WTC11 (cell line): ENCODE measurements around the gene MAFB. TPM values are rescaled to one million over a fixed set of nuclear protein-coding genes. Genes with fewer than 3 reads are reported as not detected.

Experiments used
- ATAC-seq: fragments of 200-7000 bp; cut with Tn5 transposase; 2 replicates; pipeline ENCODE4 v1.10.0; 2021; ENCODE audit warnings: mild to moderate bottlenecking, moderate library complexity
- CTCF ChIA-PET: fragments of 300-600 bp; sonication (Branson Sonifier 250); formaldehyde crosslinking; loops from one replicate; lab custom pipeline; 2021; ENCODE audit warnings: antibody characterized with exemption; lab: Charles Lee
- POLR2A ChIA-PET: fragments of 350-600 bp; sonication (Branson Sonifier 250); formaldehyde crosslinking; loops from one replicate; lab custom pipeline; 2021; ENCODE audit warnings: antibody characterized with exemption; lab: Charles Lee
- DNase-seq: peaks from one replicate; pipeline ENCODE4 v3.0.0; 2021; ENCODE audit warnings: low spot score
- H3K27ac Mint-ChIP-seq: 2 replicates; pipeline ENCODE4 v1.8.0; 2021; ENCODE audit warnings: mixed read lengths
- H3K27me3 Mint-ChIP-seq: 2 replicates; pipeline ENCODE4 v1.8.0; 2021; ENCODE audit warnings: low read depth, mild to moderate bottlenecking, moderate library complexity, mixed read lengths
- H3K36me3 Mint-ChIP-seq: 2 replicates; pipeline ENCODE4 v1.8.0; 2021; ENCODE audit warnings: mixed read lengths
- H3K4me1 Mint-ChIP-seq: 2 replicates; pipeline ENCODE4 v1.8.0; 2022; ENCODE audit warnings: mixed read lengths
- H3K4me3 Mint-ChIP-seq: 2 replicates; pipeline ENCODE4 v1.8.0; 2021; ENCODE audit warnings: mild to moderate bottlenecking, moderate library complexity, mixed read lengths
- H3K9me3 Mint-ChIP-seq: 2 replicates; pipeline ENCODE4 v1.8.0; 2021; ENCODE audit warnings: mixed read lengths
- AR ChIP-seq: fragments of 250-450 bp; sonication (Bioruptor Pico); IDR thresholded peaks from 2 replicates; pipeline ENCODE4 v1.9.0; 2021; ENCODE audit warnings: mild to moderate bottlenecking
- ARID4B ChIP-seq: sonication (generic); formaldehyde crosslinking; IDR thresholded peaks from 2 replicates; pipeline ENCODE4 v1.8.0; 2023; ENCODE audit warnings: missing genetic modification reagents, mild to moderate bottlenecking, borderline replicate concordance
- E2F4 ChIP-seq: sonication (generic); formaldehyde crosslinking; IDR thresholded peaks from 2 replicates; pipeline ENCODE4 v1.8.1; 2022; ENCODE audit warnings: low read depth, mild to moderate bottlenecking, moderate library complexity, missing genetic modification reagents, borderline replicate concordance
- ETV6 ChIP-seq: sonication (generic); formaldehyde crosslinking; IDR thresholded peaks from 2 replicates; pipeline ENCODE4 v1.8.1; 2022; ENCODE audit warnings: mild to moderate bottlenecking, missing genetic modification reagents
- GRHL2 ChIP-seq: fragments of 250-450 bp; sonication (Bioruptor Pico); IDR thresholded peaks from 2 replicates; pipeline ENCODE4 v1.8.0; 2022; ENCODE audit warnings: mild to moderate bottlenecking, moderate library complexity; ENCODE audit not compliant: insufficient replicate concordance, severe bottlenecking
- NFE2L1 ChIP-seq: sonication (generic); formaldehyde crosslinking; IDR thresholded peaks from 2 replicates; pipeline ENCODE4 v1.8.1; 2023; ENCODE audit warnings: missing genetic modification reagents
- NFYB ChIP-seq: sonication (generic); formaldehyde crosslinking; conservative IDR thresholded peaks from 2 replicates; pipeline ENCODE4 v1.8.0; 2022; ENCODE audit warnings: low read depth, missing genetic modification reagents
- NR1H2 ChIP-seq: sonication (generic); formaldehyde crosslinking; IDR thresholded peaks from 2 replicates; pipeline ENCODE4 v1.9.0; 2021; ENCODE audit warnings: mild to moderate bottlenecking, moderate library complexity, missing genetic modification reagents
- PRDM15 ChIP-seq: sonication (generic); formaldehyde crosslinking; IDR thresholded peaks from 2 replicates; pipeline ENCODE4 v1.8.0; 2022; ENCODE audit warnings: missing genetic modification reagents
- RELA ChIP-seq: sonication (generic); formaldehyde crosslinking; IDR thresholded peaks from 2 replicates; pipeline ENCODE4 v1.8.1; 2022; ENCODE audit warnings: missing genetic modification reagents, mild to moderate bottlenecking, borderline replicate concordance
- SMAD4 ChIP-seq: sonication (generic); formaldehyde crosslinking; IDR thresholded peaks from 2 replicates; pipeline ENCODE4 v1.8.0; 2022; ENCODE audit warnings: mild to moderate bottlenecking, missing genetic modification reagents
- TCF7 ChIP-seq: sonication (generic); formaldehyde crosslinking; IDR thresholded peaks from 2 replicates; pipeline ENCODE4 v1.8.0; 2022; ENCODE audit warnings: mild to moderate bottlenecking, low read depth, missing genetic modification reagents, moderate library complexity
- TEAD1 ChIP-seq: sonication (generic); formaldehyde crosslinking; IDR thresholded peaks from 2 replicates; pipeline ENCODE4 v1.8.0; 2022; ENCODE audit warnings: mild to moderate bottlenecking, missing genetic modification reagents
- USF1 ChIP-seq: sonication (generic); formaldehyde crosslinking; IDR thresholded peaks from 2 replicates; pipeline ENCODE4 v1.8.0; 2022; ENCODE audit warnings: mild to moderate bottlenecking, missing genetic modification reagents
- ZBTB21 ChIP-seq: sonication (generic); formaldehyde crosslinking; IDR thresholded peaks from 2 replicates; pipeline ENCODE4 v1.8.1; 2023; ENCODE audit warnings: mild to moderate bottlenecking, missing genetic modification reagents, borderline replicate concordance
- ZNF121 ChIP-seq: sonication (generic); formaldehyde crosslinking; IDR thresholded peaks from 2 replicates; pipeline ENCODE4 v1.8.0; 2023; ENCODE audit warnings: missing genetic modification reagents
- ZNF232 ChIP-seq: sonication (generic); formaldehyde crosslinking; IDR thresholded peaks from 2 replicates; pipeline ENCODE4 v1.8.0; 2022; ENCODE audit warnings: mild to moderate bottlenecking, missing genetic modification reagents
- ZNF263 ChIP-seq: sonication (generic); formaldehyde crosslinking; IDR thresholded peaks from 2 replicates; pipeline ENCODE4 v1.8.1; 2022; ENCODE audit warnings: low read depth, mild to moderate bottlenecking, moderate library complexity, missing genetic modification reagents
- ZNF425 ChIP-seq: fragments of 250-450 bp; sonication (Bioruptor Pico); conservative IDR thresholded peaks from 2 replicates; pipeline ENCODE4 v1.9.0; 2021; ENCODE audit warnings: mild to moderate bottlenecking
- ZNF671 ChIP-seq: fragments of 250-450 bp; sonication (Bioruptor Pico); IDR thresholded peaks from 2 replicates; pipeline ENCODE4 v1.8.0; 2021; ENCODE audit warnings: mild to moderate bottlenecking
- total RNA-seq: library from RNA; stranded (reverse); gene quantifications from 3 replicates; pipeline ENCODE4 v1.2.3, GENCODE V29; 2021

Gene MAFB
- total RNA-seq, 1 experiment from 2014 or later, result 5.3 TPM

GRCh38 chr20:40676491-40677269 lies 12.4 kb downstream of the MAFB start (continued):
- TF ChIP-seq ZNF425 (CRISPR knock-in tag) (no peak), NFYB (CRISPR knock-in tag) (no peak), NR1H2 (CRISPR knock-in tag) (no peak), TEAD1 (CRISPR knock-in tag) (no peak), PRDM15 (CRISPR knock-in tag) (no peak), TCF7 (CRISPR knock-in tag) (no peak), ETV6 (CRISPR knock-in tag) (no peak), ZNF232 (CRISPR knock-in tag) (no peak), ZNF671 (CRISPR knock-in tag) (no peak)

- CTCF ChIA-PET, result no interaction called here
- no peak overlapping the region for H3K4me3 Mint-ChIP-seq
- H3K36me3 Mint-ChIP-seq, result no peaks in the 10 kb centered on the region
- H3K9me3 Mint-ChIP-seq, result no peaks in the 10 kb centered on the region
- DNase-seq (no peak), ATAC-seq (no peak)
- no peak overlapping the region for H3K27ac Mint-ChIP-seq
- peaks cover 20% of the 10 kb centered on the region for H3K4me1 Mint-ChIP-seq
- peaks cover 37% of the 10 kb centered on the region for H3K27me3 Mint-ChIP-seq
- POLR2A ChIA-PET, result no interaction called here
- TF ChIP-seq AR (CRISPR knock-in tag) (no peak), ZNF263 (CRISPR knock-in tag) (no peak), ZBTB21 (CRISPR knock-in tag) (no peak), NR1H2 (CRISPR knock-in tag) (no peak), NFE2L1 (CRISPR knock-in tag) (no peak), SMAD4 (CRISPR knock-in tag) (no peak), ARID4B (CRISPR knock-in tag) (no peak), USF1 (CRISPR knock-in tag) (no peak), ZNF121 (CRISPR knock-in tag) (no peak), GRHL2 (CRISPR knock-in tag) (no peak), RELA (CRISPR knock-in tag) (no peak), E2F4 (CRISPR knock-in tag) (no peak)
Measured at GRCh38 chr20:40675599-40676221, 13.3 kb downstream of the MAFB start.
